ENCODE data around the gene GALNT17.

DNA sequence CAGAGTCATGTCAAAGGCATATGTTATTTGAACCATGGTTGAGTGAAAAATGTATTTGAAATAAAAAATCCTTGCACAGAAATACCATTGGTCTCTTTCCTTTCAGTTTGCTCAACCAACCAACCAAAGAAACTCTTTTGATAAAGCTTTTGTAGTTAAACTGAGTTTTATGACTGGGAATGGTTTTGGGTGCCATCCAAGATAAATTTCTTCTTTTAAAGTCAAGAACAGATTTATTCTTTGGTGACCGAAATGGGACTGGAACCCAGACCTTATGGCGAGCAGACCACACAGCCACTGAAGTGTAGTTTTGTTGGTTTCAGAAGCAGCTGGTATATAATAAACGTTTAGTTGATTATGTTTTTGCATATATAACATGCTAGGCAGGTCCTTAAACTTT is 2.8 kb upstream of the GALNT17 start:
- TF ChIP-seq, protein P1, sequence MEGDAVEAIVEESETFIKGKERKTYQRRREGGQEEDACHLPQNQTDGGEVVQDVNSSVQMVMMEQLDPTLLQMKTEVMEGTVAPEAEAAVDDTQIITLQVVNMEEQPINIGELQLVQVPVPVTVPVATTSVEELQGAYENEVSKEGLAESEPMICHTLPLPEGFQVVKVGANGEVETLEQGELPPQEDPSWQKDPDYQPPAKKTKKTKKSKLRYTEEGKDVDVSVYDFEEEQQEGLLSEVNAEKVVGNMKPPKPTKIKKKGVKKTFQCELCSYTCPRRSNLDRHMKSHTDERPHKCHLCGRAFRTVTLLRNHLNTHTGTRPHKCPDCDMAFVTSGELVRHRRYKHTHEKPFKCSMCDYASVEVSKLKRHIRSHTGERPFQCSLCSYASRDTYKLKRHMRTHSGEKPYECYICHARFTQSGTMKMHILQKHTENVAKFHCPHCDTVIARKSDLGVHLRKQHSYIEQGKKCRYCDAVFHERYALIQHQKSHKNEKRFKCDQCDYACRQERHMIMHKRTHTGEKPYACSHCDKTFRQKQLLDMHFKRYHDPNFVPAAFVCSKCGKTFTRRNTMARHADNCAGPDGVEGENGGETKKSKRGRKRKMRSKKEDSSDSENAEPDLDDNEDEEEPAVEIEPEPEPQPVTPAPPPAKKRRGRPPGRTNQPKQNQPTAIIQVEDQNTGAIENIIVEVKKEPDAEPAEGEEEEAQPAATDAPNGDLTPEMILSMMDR (conservative IDR thresholded peaks at IDR 0.05; ENCODE audit: low read length) = no peak
- no peak for TF ChIP-seq EZH2phosphoT487 (IDR thresholded peaks at IDR 0.05; ENCODE audit: borderline replicate concordance)

Data from Loucy (cell line).